Measurements from ENCODE around the gene PDZD7.

The PDZD7 gene

GRCh38 chr10:101000915-101001658, 29.8 kb downstream of the PDZD7 start:
- no peak for DNase-seq

- no peak for DNase-seq
These were observed 30.6 kb downstream of the PDZD7 start for GRCh38 chr10:101000127-101000914.

- DNase-seq: no peak
These were observed 31.2 kb downstream of the PDZD7 start, which contains the start of gene LZTS2 for GRCh38 chr10:100999742-101000126. Gene LZTS2, plus strand, starts transcription at chr10:100999808. Its CDS starts 2,731 bp downstream, at chr10:101002539.

- DNase-seq: peak; percentile 82
These were observed 31.8 kb downstream of the PDZD7 start for GRCh38 chr10:100998991-100999741.

- peak; percentile 67 for DNase-seq
These were observed 32.5 kb downstream of the PDZD7 start for GRCh38 chr10:100998183-100998990.

GRCh38 chr10:100997360-100998182, 33.4 kb downstream of the PDZD7 start:
- DNase-seq: peak; percentile 78

- peak; percentile 44 for DNase-seq
These were observed 34.1 kb downstream of the PDZD7 start for GRCh38 chr10:100996678-100997359.

- DNase-seq: no peak
These were observed 35.7 kb downstream of the PDZD7 start for GRCh38 chr10:100995181-100995580.

- DNase-seq: no peak
These were observed 36.8 kb downstream of the PDZD7 start for GRCh38 chr10:100993986-100994708.

- no peak for DNase-seq
These were observed 41.8 kb downstream of the PDZD7 start for GRCh38 chr10:100989088-100989487.

- DNase-seq: no peak
These were observed 42.8 kb downstream of the PDZD7 start for GRCh38 chr10:100988166-100988565.

GRCh38 chr10:100987685-100988049, 43.3 kb downstream of the PDZD7 start:
- DNase-seq: no peak

- peak; percentile 90 for DNase-seq
These were observed 43.8 kb downstream of the PDZD7 start, which contains the start of the genes MRPL43 and TWNK for GRCh38 chr10:100986952-100987684. Gene MRPL43, minus strand, starts transcription at chr10:100987497. Its CDS starts 54 bp downstream, at chr10:100987443. Gene TWNK, plus strand, starts transcription at chr10:100987543. Its CDS starts 668 bp downstream, at chr10:100988211.

- DNase-seq: no peak
These were observed 44.3 kb downstream of the PDZD7 start for GRCh38 chr10:100986623-100986951.

- no peak for DNase-seq
These were observed 45.6 kb downstream of the PDZD7 start for GRCh38 chr10:100985336-100985735.

- no peak for DNase-seq
These were observed 46.2 kb downstream of the PDZD7 start for GRCh38 chr10:100984672-100985177.

- no peak for DNase-seq
These were observed 46.9 kb downstream of the PDZD7 start for GRCh38 chr10:100983868-100984671.
